Glomerular visceral epithelial cell (primary cell): ENCODE results near the gene SMG7.
"Not testable (repeated sequence)": the region's sequence is repeated elsewhere in the genome, so short reads cannot be mapped to it uniquely, and the experiment has no call there.

Experiments used
- DNase-seq: peaks from one replicate; pipeline ENCODE4 v3.0.0-alpha.2; 2016; ENCODE audit errors: extremely low spot score

Gene SMG7, protein sequence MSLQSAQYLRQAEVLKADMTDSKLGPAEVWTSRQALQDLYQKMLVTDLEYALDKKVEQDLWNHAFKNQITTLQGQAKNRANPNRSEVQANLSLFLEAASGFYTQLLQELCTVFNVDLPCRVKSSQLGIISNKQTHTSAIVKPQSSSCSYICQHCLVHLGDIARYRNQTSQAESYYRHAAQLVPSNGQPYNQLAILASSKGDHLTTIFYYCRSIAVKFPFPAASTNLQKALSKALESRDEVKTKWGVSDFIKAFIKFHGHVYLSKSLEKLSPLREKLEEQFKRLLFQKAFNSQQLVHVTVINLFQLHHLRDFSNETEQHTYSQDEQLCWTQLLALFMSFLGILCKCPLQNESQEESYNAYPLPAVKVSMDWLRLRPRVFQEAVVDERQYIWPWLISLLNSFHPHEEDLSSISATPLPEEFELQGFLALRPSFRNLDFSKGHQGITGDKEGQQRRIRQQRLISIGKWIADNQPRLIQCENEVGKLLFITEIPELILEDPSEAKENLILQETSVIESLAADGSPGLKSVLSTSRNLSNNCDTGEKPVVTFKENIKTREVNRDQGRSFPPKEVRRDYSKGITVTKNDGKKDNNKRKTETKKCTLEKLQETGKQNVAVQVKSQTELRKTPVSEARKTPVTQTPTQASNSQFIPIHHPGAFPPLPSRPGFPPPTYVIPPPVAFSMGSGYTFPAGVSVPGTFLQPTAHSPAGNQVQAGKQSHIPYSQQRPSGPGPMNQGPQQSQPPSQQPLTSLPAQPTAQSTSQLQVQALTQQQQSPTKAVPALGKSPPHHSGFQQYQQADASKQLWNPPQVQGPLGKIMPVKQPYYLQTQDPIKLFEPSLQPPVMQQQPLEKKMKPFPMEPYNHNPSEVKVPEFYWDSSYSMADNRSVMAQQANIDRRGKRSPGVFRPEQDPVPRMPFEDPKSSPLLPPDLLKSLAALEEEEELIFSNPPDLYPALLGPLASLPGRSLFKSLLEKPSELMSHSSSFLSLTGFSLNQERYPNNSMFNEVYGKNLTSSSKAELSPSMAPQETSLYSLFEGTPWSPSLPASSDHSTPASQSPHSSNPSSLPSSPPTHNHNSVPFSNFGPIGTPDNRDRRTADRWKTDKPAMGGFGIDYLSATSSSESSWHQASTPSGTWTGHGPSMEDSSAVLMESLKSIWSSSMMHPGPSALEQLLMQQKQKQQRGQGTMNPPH

GRCh38 chr1:183472488-183473216, at the start of gene SMG7:
SMG7 (plus strand) TSS chr1:183472499; CDS start chr1:183472621, 122 bp downstream.
- peak; percentile 50 for DNase-seq

- DNase-seq, result no peak
These were observed 48.8 kb upstream of the SMG7 start for GRCh38 chr1:183423541-183423940.

DNA sequence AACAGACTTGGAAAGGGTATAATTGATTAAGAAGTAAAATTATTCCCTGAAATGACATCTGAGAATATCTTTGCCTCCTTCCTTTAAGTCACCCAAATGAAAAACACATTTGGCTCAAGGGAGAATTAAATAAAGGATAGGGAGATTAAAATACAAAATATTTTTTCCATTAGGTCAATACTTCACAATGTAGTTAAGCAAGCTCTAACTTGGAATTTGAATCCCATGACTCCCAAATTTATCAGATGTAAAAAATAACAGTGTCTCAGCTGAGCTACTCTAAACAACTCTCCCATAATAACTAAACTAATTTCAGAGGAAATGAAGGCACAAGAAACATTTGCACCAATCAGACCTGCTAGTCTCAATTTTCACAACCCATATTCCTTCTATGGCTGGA, 47.6 kb upstream of the SMG7 start:
- DNase-seq, result no peak

GRCh38 chr1:183427591-183427990, 44.7 kb upstream of the SMG7 start:
- DNase-seq, result not testable (repeated sequence)

GRCh38 chr1:183431840-183432547, 40.3 kb upstream of the SMG7 start:
- no peak for DNase-seq

- no peak for DNase-seq
These were observed 39.8 kb upstream of the SMG7 start for GRCh38 chr1:183432548-183432875.

- DNase-seq, result no peak
These were observed 38.6 kb upstream of the SMG7 start for GRCh38 chr1:183433703-183434102.

GRCh38 chr1:183435497-183435896, 36.8 kb upstream of the SMG7 start:
- DNase-seq, result no peak

DNA sequence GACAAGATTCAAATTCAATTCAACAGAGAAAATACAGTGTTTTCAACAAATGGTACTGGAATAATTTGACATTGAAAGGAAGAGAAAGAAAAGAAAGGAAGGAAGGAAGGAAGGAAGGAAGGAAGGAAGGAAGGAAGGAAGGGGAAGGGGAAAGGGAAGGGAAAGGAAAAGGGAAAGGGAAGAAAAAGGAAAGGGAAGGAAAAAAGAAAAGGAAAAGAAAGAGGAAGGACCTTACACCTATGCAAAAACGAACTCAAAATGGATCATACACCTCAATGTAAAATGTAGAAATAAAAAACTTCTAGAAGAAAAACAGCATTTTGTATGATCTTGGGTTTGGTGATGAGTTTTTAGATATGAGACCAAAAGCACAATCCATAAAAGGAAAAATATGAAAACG, 34.2 kb upstream of the SMG7 start:
- no peak for DNase-seq

GRCh38 chr1:183443011-183443410, 29.3 kb upstream of the SMG7 start:
- DNase-seq, result no peak

DNA sequence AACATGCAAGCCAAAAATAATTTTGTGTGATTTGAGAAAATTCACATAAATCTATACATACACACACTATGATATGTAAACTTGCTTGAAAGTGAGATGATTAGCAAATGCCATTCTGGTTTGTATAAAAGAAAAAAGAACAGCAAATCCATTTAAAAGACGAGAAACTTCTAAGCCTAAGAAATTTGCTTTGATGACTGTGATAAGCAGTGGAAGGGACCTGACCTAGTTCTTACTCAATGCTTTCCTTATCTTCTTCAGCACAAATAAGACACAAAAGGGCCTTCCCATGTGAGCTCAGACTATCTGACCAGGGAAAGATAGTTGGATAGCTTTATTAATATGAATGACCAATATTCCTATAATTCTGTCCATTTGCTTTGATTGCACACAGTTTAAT, 28.8 kb upstream of the SMG7 start:
- DNase-seq, result no peak

GRCh38 chr1:183444243-183444642, 28.1 kb upstream of the SMG7 start:
- DNase-seq, result no peak

- DNase-seq, result no peak
These were observed 23.0 kb upstream of the SMG7 start for GRCh38 chr1:183449223-183449770.

- DNase-seq, result no peak
These were observed 22.2 kb upstream of the SMG7 start for GRCh38 chr1:183450093-183450492.

DNA sequence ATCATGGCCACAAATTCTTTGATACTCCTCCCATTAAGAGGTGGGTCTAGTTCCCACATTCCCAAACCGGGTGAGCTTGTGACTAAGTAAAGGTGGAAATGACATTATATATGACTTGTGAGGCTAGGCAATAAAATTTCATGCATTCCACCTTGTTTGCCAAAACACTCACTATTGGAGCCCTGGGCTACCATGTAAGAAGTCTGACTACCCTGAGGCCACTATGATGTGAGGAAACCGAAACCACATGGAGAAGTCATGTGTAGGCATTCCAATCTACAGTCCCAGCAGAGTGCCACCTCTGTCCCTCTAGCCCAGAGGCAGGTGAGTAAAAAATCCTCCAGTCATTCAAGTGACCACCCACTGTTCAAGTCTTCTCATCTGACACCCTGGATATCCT, 17.9 kb upstream of the SMG7 start:
- DNase-seq, result no peak

- no peak for DNase-seq
These were observed 15.5 kb upstream of the SMG7 start for GRCh38 chr1:183456826-183457225.

GRCh38 chr1:183457449-183457848, 14.8 kb upstream of the SMG7 start:
- DNase-seq, result no peak

GRCh38 chr1:183460596-183460995, 11.7 kb upstream of the SMG7 start:
- DNase-seq, result no peak

- no peak for DNase-seq
These were observed 10.9 kb upstream of the SMG7 start for GRCh38 chr1:183461350-183461749.

DNA sequence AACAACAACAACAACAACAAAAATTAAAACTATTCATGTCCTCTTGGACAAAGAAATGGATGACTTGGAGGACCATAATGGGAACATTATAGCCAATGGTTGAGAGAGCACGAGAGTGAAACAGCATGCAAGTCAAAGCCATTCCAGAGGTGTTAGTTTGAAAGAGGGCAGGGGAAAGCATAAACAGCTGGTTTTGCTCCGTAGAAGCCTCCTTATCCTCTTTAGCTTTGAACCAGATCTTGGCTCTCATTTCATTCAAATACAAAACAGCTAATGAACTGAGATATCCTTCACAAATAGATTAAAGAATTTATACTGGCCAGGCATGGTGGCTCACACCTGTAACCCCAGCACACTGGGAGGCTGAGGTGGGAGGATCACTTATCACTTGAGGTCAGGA, 8.7 kb upstream of the SMG7 start:
- no peak for DNase-seq

GRCh38 chr1:183466781-183467180, 5.5 kb upstream of the SMG7 start:
- no peak for DNase-seq
